HEK293T (cell line): ENCODE data around the gene CUBN.

Experiments used
- ELF4 ChIP-seq: fragments of 450-650 bp; IDR thresholded peaks from 2 replicates; pipeline ENCODE4 v1.6.1; 2017; ENCODE audit warnings: antibody characterized with exemption
- FOXA1 ChIP-seq: fragments of 450-650 bp; IDR thresholded peaks from 2 replicates; pipeline ENCODE4 v1.6.1; 2016; ENCODE audit warnings: mild to moderate bottlenecking
- NFRKB ChIP-seq: fragments of 450-650 bp; IDR thresholded peaks from 2 replicates; pipeline ENCODE4 v1.6.1; 2016; ENCODE audit warnings: mild to moderate bottlenecking, moderate library complexity
- SUZ12 ChIP-seq: fragments of 450-650 bp; IDR thresholded peaks from 2 replicates; pipeline ENCODE4 v1.6.1; 2016; ENCODE audit warnings: mild to moderate bottlenecking
- ZNF384 ChIP-seq: fragments of 450-650 bp; IDR thresholded peaks from 2 replicates; pipeline ENCODE4 v1.6.1; 2016

DNA sequence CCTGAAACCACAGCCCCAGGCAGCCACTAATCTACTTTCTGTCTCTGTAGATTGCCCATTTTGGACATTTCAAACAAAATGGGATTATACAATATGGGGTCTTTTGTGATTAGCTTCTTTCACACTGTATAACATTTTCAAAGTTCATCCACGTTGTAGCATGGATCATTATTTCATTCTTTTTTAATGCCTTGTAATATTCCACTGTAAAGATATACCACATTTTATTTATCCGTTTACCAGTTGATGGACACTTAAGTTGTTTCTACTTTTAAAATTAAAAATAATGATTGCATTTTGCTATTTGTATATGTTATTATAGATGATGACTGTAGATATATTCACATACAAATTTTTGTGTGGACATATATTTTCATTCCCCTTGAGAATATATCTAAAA, 60.7 kb downstream of the CUBN start:
- TF ChIP-seq ZNF384, result no peak
- no peak for TF ChIP-seq ELF4
- no peak for TF ChIP-seq SUZ12
- TF ChIP-seq FOXA1, result no peak
- TF ChIP-seq NFRKB, result no peak
